Esophagus (tissue), 2 donors: Measurements from ENCODE around the gene ZNF385B. TPM values are rescaled to one million over a fixed set of nuclear protein-coding genes. Genes with fewer than 3 reads are reported as not detected.

Experiments
- H3K27ac ChIP-seq, 2 donors: one replicate each; pipeline ENCODE4 v1.5.1; 2013; ENCODE audit warnings: low read depth in 2 of 2, mild to moderate bottlenecking in 2 of 2, inconsistent platforms in 1 of 2, low read length in 1 of 2, moderate library complexity in 1 of 2
- H3K27me3 ChIP-seq, 2 donors: one replicate each; pipeline ENCODE4 v1.6.1; 2013; ENCODE audit warnings: low read length in 2 of 2, control low read depth in 1 of 2, mild to moderate bottlenecking in 1 of 2; ENCODE audit not compliant: insufficient read depth in 2 of 2, control insufficient read depth in 1 of 2
- H3K36me3 ChIP-seq, 2 donors: one replicate each; pipeline ENCODE4 v1.6.1; 2013; ENCODE audit warnings: low read length in 1 of 2; ENCODE audit not compliant: control insufficient read depth in 2 of 2, insufficient read depth in 2 of 2
- H3K4me1 ChIP-seq, 2 donors: one replicate each; pipeline ENCODE4 v1.6.1; 2013; ENCODE audit warnings: low read length in 1 of 2; ENCODE audit not compliant: control insufficient read depth in 2 of 2, insufficient read depth in 2 of 2
- H3K4me3 ChIP-seq, 2 donors: one replicate each; pipeline ENCODE4 v1.5.1; 2013; ENCODE audit warnings: low read length in 2 of 2, mild to moderate bottlenecking in 2 of 2, low read depth in 1 of 2, moderate library complexity in 1 of 2
- H3K9me3 ChIP-seq, 2 donors: one replicate each; pipeline ENCODE4 v1.6.1; 2013; ENCODE audit warnings: mild to moderate bottlenecking in 2 of 2, low read depth in 1 of 2, low read length in 1 of 2, moderate library complexity in 1 of 2; ENCODE audit not compliant: control insufficient read depth in 2 of 2, insufficient read depth in 1 of 2
- WGBS, 2 donors: extraction: QIAGEN DNeasy Blood & Tissue Kit; methylation state at CpG; one replicate each; pipeline ENCODE4 v1.1.7; 2013; 5-methylcytosine and 5-hydroxymethylcytosine counted together
- polyA plus RNA-seq, 2 donors: library from polyadenylated mRNA; stranded (reverse); fragments of 200-250 nt; gene quantifications; one replicate each; pipeline ENCODE4 v1.2.3, GENCODE V29; 2013
- donor health status: healthy with polysubstance abuse.
- donor health status: Bipolar disorder and iron deficiency.

Gene ZNF385B
- polyA plus RNA-seq, 2 donors: 0.22 to 0.29 TPM

GRCh38 chr2:179441551-179441950 is 419.9 kb downstream of the ZNF385B start:
- 68 to 86% methylated on average over 2 of the region's 2 CpGs for WGBS, 2 donors
- H3K36me3 ChIP-seq: no peaks in the 10 kb centered on the region
- no peaks in the 10 kb centered on the region for H3K9me3 ChIP-seq
- no peak overlapping the region for H3K27ac ChIP-seq
- H3K4me1 ChIP-seq: no peaks in the 10 kb centered on the region
- no peak overlapping the region for H3K4me3 ChIP-seq
- no peaks in the 10 kb centered on the region for H3K27me3 ChIP-seq

DNA sequence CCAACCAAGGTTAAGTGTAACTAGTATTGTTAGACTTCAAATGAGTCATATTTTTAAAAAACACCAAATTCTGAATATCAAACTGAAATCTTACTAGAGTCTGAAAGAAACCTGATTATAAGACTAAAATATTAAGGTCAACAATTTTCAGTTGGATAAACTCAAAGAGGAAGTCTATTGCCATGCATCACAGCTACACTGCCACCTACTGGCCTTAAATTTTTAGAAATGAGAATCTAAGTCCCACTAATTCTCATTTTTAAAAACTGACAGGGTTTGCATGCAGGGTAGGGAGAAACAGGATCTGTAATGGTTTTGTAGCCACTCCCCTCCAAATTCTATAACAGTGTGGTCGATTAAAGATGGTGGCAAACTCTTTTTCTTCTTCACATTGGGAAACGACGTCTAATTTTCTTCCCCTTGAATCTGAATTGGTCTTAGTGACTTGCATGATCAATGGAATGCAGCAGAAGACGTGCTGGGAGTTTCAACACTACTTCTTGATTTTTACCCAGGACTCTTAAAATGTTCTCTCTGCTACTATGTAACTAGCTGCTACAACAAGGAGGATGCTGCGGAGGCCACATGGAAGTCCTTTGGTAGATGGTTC is 420.7 kb downstream of the ZNF385B start:
- no peak overlapping the region for H3K27ac ChIP-seq
- no peak overlapping the region for H3K4me3 ChIP-seq
- H3K9me3 ChIP-seq: no peaks in the 10 kb centered on the region
- H3K36me3 ChIP-seq: no peaks in the 10 kb centered on the region
- WGBS, 2 donors: 73 to 76% methylated on average over 5 of the region's 5 CpGs
- H3K27me3 ChIP-seq: no peaks in the 10 kb centered on the region
- no peaks in the 10 kb centered on the region for H3K4me1 ChIP-seq

- Histone ChIP-seq H3K4me1 (no peaks in the 10 kb centered on the region), H3K9me3 (no peaks in the 10 kb centered on the region), H3K4me3 (no peak overlapping the region), H3K27me3 (no peaks in the 10 kb centered on the region), H3K27ac (no peak overlapping the region), H3K36me3 (no peaks in the 10 kb centered on the region)
- WGBS, 2 donors: 31 to 38% methylated on average over 4 of the region's 4 CpGs
Measured at GRCh38 chr2:179438654-179439053, 422.8 kb downstream of the ZNF385B start.

DNA sequence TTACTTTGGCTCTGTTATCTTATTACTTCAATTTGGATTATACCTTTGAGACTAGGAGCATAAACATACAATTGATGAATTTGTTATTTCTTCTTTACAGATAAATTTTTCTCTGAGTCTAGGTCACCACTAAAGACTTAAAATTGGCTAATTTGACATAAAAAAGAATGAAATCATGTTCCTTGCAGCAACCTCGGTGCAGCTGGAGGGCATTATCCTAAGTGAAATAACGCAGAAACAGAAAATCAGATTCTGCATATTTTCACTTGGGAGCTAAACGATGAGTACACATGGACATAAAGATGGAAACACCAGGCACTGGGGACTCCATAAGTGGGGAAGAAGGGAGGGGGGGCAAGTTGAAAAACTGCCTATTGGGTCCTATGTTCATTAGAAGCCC is 424.0 kb downstream of the ZNF385B start:
- H3K36me3 ChIP-seq: no peaks in the 10 kb centered on the region
- H3K27ac ChIP-seq: no peak overlapping the region
- H3K4me3 ChIP-seq: no peak overlapping the region
- H3K27me3 ChIP-seq: no peaks in the 10 kb centered on the region
- 84 to 86% methylated on average over 3 of the region's 3 CpGs for WGBS, 2 donors
- H3K9me3 ChIP-seq: no peaks in the 10 kb centered on the region
- H3K4me1 ChIP-seq: no peaks in the 10 kb centered on the region

DNA sequence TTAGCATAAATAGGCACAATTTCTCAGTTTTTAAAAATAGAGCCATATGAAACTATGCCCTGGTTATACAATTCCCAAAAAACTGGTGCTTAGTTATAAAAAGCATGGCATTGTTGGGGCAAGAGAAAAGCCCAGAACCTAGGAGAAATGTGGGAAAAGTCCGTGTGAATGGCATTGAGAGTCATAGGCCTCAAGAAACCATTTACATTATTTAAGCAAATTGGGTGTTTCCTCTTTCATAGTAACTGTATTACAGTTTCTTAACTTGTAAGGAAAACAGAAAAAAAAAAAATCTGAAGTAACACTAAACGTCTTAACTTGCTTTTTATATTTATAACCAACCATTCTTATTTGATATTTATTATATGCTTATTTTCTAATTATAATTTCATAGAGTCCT is 425.8 kb downstream of the ZNF385B start:
- no peak overlapping the region for H3K27ac ChIP-seq
- WGBS, 2 donors: 64 to 66% methylated on average over 2 of the region's 2 CpGs
- no peak overlapping the region for H3K4me3 ChIP-seq
- no peaks in the 10 kb centered on the region for H3K4me1 ChIP-seq
- H3K36me3 ChIP-seq: no peaks in the 10 kb centered on the region
- no peaks in the 10 kb centered on the region for H3K9me3 ChIP-seq
- no peaks in the 10 kb centered on the region for H3K27me3 ChIP-seq

DNA sequence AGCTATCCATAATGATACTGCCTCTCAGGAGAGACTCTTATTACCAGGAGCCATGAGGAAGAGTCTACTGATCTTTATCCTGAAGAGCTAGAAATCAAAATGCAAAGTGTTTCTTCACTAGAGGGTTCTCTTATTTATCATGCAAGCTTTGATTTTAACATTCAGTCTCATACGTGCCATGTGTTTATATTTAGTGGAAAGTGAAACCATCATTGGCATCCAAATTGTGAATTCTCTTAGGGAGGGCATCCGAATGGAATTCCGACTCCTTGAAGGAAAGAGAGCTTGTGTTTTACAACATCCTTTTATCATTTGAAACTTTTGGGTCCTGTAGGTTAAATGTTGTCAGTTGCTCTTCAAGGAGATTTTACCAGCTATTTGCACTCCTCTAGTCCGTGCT is 426.4 kb downstream of the ZNF385B start:
- H3K4me1 ChIP-seq: no peaks in the 10 kb centered on the region
- no peaks in the 10 kb centered on the region for H3K27me3 ChIP-seq
- no peak overlapping the region for H3K27ac ChIP-seq
- H3K4me3 ChIP-seq: no peak overlapping the region
- H3K9me3 ChIP-seq: no peaks in the 10 kb centered on the region
- no peaks in the 10 kb centered on the region for H3K36me3 ChIP-seq
- WGBS, 2 donors: 80 to 82% methylated on average over 4 of the region's 4 CpGs

DNA sequence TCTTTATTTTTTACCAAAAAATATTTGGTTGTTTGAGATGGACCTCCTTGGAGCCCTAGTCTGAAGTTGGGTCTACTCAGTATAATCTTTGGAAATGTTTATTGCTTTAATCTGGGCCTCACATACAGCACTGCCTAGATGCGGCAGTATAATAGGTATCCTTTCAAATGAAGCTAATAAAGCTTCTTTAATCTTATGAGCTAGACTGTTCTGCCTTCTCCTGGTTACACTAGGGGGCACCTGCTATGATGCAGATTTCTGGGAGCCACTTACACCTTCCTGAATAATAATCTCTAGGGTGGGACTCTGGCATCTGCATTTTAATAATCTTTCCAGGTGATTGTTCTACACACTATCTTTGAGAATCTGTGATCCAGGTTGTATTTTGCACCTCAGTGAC is 427.1 kb downstream of the ZNF385B start:
- Histone ChIP-seq H3K4me1 (no peaks in the 10 kb centered on the region), H3K9me3 (no peaks in the 10 kb centered on the region), H3K27ac (no peak overlapping the region), H3K27me3 (no peaks in the 10 kb centered on the region), H3K36me3 (no peaks in the 10 kb centered on the region), H3K4me3 (no peak overlapping the region)
- WGBS, 2 donors: 91 to 100% methylated on average over 1 of the region's 1 CpG

DNA sequence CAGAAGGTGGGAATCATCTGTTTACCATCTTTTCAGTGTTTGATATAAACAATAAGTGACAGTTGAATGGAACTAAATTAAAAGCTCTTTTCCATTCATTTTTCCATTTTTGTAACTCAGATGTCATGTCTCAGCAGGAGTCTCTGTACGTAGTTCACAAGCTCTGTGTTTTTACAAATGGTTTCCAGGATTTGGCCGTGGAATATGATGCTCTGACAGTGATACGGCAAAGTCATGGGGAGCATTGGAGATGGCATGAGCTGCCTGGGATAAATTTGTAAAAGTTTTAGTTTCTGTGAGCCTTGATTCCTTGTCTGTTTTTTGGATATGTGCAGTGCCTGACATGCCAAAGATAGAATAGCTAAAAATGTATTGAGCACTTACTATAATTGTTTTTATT is 428.7 kb downstream of the ZNF385B start:
- no peak overlapping the region for H3K27ac ChIP-seq
- H3K4me3 ChIP-seq: no peak overlapping the region
- H3K4me1 ChIP-seq: no peaks in the 10 kb centered on the region
- H3K36me3 ChIP-seq: no peaks in the 10 kb centered on the region
- H3K9me3 ChIP-seq: no peaks in the 10 kb centered on the region
- no peaks in the 10 kb centered on the region for H3K27me3 ChIP-seq
- WGBS, 2 donors: 84 to 86% methylated on average over 3 of the region's 3 CpGs

GRCh38 chr2:179429597-179429996 is 431.8 kb downstream of the ZNF385B start:
- Histone ChIP-seq H3K36me3 (no peaks in the 10 kb centered on the region), H3K9me3 (no peaks in the 10 kb centered on the region), H3K4me1 (no peaks in the 10 kb centered on the region), H3K4me3 (no peak overlapping the region), H3K27ac (no peak overlapping the region), H3K27me3 (no peaks in the 10 kb centered on the region)
- 88% methylated on average over 2 of the region's 2 CpGs for WGBS, 2 donors

DNA sequence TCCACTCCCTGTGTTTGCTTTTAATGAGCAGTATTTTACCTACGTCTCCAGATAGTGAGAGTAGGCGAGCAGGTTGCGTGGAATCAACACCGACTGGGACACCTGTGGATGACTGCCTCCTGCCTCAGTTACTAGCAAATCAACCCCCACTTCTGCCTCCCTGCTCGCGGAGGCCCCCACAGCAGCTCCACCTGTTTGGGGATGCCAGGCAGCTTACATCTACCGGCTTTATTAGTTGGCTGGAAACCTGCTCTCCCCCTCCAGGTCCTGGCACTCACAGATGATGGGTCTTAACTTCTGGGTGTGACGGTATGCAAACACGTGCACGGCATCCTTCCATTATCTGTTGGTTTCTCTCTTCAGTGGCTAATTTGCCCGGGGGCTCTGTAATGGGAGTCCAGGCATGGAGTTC is 432.3 kb downstream of the ZNF385B start:
- Histone ChIP-seq H3K4me3 (no peak overlapping the region), H3K4me1 (no peaks in the 10 kb centered on the region), H3K27me3 (peaks cover 0 to under 1% of the 10 kb centered on the region in 2 donors), H3K27ac (no peak overlapping the region), H3K9me3 (no peaks in the 10 kb centered on the region), H3K36me3 (no peaks in the 10 kb centered on the region)
- WGBS, 2 donors: 36 to 47% methylated on average over 11 of the region's 11 CpGs
